ENCODE measurements around the gene SPATA24. TPM values are rescaled to one million over a fixed set of nuclear protein-coding genes. Genes with fewer than 3 reads are reported as not detected.

The SPATA24 gene
- total RNA-seq, 2 donors from 2014 or later = 9.5 to 29.7 TPM

GRCh38 chr5:139376364-139376763 lies 27.5 kb downstream of the SPATA24 start:
- H3K27me3 ChIP-seq = no peaks in the 10 kb centered on the region
- H3K4me3 ChIP-seq = no peak overlapping the region
- no peaks in the 10 kb centered on the region for H3K9me3 ChIP-seq
- no peaks in the 10 kb centered on the region for H3K36me3 ChIP-seq
- peaks cover 0 to 21% of the 10 kb centered on the region in 2 donors for H3K4me1 ChIP-seq
- no peak for DNase-seq (ENCODE audit: low spot score)
- H3K27ac ChIP-seq = no peak overlapping the region
- TF ChIP-seq CTCF (IDR thresholded peaks at IDR 0.05) = no peak

DNA sequence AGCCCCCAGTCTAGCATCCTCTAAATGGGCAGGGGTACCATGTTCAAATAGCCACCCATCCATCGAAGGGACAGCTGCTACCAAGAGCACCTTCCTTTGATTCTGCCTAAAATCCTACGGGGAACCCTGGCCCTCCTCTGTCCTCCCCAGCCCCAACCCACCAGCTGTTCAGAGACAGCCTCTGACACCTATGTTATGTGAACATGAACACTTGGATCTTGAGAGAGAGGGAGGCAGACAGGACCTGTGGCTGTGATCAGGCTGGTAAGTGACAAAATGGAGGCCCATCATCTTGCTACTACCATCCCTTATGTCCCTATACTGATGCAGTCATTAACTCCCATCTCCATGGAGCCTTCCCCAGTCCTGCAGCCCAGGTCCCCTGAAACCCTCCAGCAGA lies 29.0 kb downstream of the SPATA24 start:
- Histone ChIP-seq H3K4me1 (peaks cover 0 to 21% of the 10 kb centered on the region in 2 donors), H3K9me3 (no peaks in the 10 kb centered on the region), H3K27me3 (no peaks in the 10 kb centered on the region), H3K27ac (peak overlapping the region; percentile 74 to 91), H3K36me3 (peaks cover 1% of the 10 kb centered on the region), H3K4me3 (no peak overlapping the region)
- no peak for DNase-seq (ENCODE audit: low spot score)
- TF ChIP-seq CTCF (IDR thresholded peaks at IDR 0.05) = no peak

DNA sequence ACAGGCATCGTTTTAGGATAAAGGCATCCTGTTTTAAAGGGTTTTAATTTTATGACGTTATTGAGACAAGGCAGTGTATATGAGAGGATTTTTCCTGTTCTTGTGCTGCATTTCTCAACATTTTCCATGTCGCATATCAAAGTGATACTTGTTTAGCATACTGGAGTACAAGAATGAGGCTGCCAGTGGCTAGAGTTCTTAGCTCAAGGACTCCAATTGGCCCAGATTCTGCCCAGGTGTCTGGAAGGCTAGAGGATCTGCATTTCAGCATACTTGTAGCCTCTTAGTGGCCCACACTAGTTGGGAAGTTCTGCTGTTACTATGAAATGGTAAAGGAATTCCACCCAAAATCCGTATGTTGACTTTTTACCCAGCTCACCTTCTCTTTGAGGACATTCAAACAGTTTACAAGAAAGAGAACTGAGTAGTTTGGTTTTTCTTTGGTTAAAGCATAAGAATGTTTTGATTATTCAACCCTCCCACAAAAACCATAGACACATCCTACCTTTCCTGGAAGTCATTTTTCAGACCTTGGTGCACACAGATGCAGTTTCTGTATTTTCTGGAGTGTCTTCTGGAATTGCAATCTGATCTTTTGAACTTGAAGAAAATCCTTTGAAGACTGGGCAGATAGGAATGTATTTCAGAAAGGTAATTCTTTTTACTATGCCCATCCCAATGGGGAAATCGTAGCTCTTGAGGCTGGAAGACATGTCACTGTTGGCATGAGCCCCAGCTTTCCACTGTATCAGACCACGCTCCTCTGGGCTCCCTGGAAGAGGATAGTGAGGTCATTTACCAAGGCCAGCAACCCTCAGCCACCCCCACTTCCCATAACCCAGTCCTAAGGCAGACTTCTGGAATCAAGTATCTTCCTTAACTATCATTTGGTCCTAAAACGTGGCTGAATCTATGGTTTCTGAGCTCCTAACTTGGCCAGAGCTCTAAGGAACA lies 32.1 kb downstream of the SPATA24 start:
- no peak overlapping the region for H3K4me3 ChIP-seq
- peak overlapping the region; percentile 4 to 91 for H3K27ac ChIP-seq
- no peaks in the 10 kb centered on the region for H3K9me3 ChIP-seq
- no peak for TF ChIP-seq CTCF (IDR thresholded peaks at IDR 0.05)
- no peaks in the 10 kb centered on the region for H3K27me3 ChIP-seq
- H3K4me1 ChIP-seq = peaks cover 0 to 27% of the 10 kb centered on the region in 2 donors
- DNase-seq (ENCODE audit: low spot score) = no peak
- peaks cover 29% of the 10 kb centered on the region for H3K36me3 ChIP-seq

DNA sequence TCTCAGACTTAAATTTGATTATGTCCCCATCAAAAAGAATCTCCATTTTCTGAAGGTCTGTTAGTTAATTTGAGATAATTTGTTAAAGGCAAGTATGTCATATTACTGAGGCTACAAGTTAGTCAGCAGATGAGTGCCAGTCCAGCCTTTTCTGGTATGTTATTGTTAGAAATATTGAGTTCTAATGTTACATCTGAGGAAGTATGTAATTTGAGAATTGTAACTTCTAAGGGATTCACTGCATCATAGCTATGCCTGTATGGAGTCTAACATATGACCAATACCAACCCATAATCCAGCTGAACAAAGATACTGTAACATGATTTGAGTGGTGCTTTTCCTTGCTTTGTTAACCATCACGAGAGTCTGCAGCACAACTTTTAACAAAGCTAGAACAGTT lies 34.7 kb downstream of the SPATA24 start:
- H3K4me3 ChIP-seq = no peak overlapping the region
- DNase-seq (ENCODE audit: low spot score) = no peak
- H3K4me1 ChIP-seq = peaks cover 0 to 24% of the 10 kb centered on the region in 2 donors
- H3K27ac ChIP-seq = no peak overlapping the region
- H3K27me3 ChIP-seq = no peaks in the 10 kb centered on the region
- H3K36me3 ChIP-seq = peaks cover 54% of the 10 kb centered on the region
- TF ChIP-seq CTCF (IDR thresholded peaks at IDR 0.05) = no peak
- no peaks in the 10 kb centered on the region for H3K9me3 ChIP-seq

GRCh38 chr5:139368613-139369012 lies 35.3 kb downstream of the SPATA24 start:
- no peak for TF ChIP-seq CTCF (IDR thresholded peaks at IDR 0.05)
- no peak for DNase-seq (ENCODE audit: low spot score)
- no peak overlapping the region for H3K27ac ChIP-seq
- H3K36me3 ChIP-seq = peaks cover 60% of the 10 kb centered on the region
- H3K4me3 ChIP-seq = no peak overlapping the region
- no peaks in the 10 kb centered on the region for H3K9me3 ChIP-seq
- peaks cover 0 to 18% of the 10 kb centered on the region in 2 donors for H3K4me1 ChIP-seq
- H3K27me3 ChIP-seq = no peaks in the 10 kb centered on the region

Data from right atrium auricular region (tissue), 2 donors.